Pancreas (tissue), 10 donors: Measurements from ENCODE around the gene SGK1. TPM values are rescaled to one million over a fixed set of nuclear protein-coding genes. Genes with fewer than 3 reads are reported as not detected.
"Not testable (repeated sequence)": the region's sequence is repeated elsewhere in the genome, so short reads cannot be mapped to it uniquely, and the experiment has no call there.

ENCODE experiments used
- ATAC-seq, 4 donors: fragments of 200-7000 bp; cut with Tn5 transposase; one replicate each; pipeline versions ENCODE4 v1.8.0 to v1.9.1; 2020; ENCODE audit warnings: mild to moderate bottlenecking in 4 of 4, moderate library complexity in 4 of 4
- DNase-seq, 6 donors: peaks; one replicate each; pipeline ENCODE4 v3.0.0-alpha.2; 2020
- FAIRE-seq: peaks from 2 replicates; lab custom pipeline; 2012; peaks lifted over from hg19 to GRCh38; lab: Jason Lieb, UNC
- H3K27ac ChIP-seq, 4 donors: fragments of 200-600 bp; sonication (generic); 1 replicate in 3 of 4; 2 replicates in 1 of 4; pipeline versions ENCODE4 v1.5.0 to v1.8.0; 2020
- H3K27me3 ChIP-seq, 4 donors: fragments of 200-600 bp; one replicate each; pipeline ENCODE4 v1.8.0; 2021
- H3K36me3 ChIP-seq, 3 donors: fragments of 200-600 bp; sonication (generic) in 1 of 3; one replicate each; pipeline versions ENCODE4 v1.5.0 to v1.8.0; 2020 to 2021
- H3K4me1 ChIP-seq, 3 donors: fragments of 200-600 bp; one replicate each; pipeline ENCODE4 v1.8.0; 2021
- H3K4me3 ChIP-seq, 4 donors: fragments of 200-600 bp; sonication (generic) in 2 of 4; one replicate each; pipeline versions ENCODE4 v1.5.0 to v1.8.0; 2020 to 2021
- H3K9me3 ChIP-seq, 4 donors: fragments of 200-600 bp; one replicate each; pipeline ENCODE4 v1.8.0; 2021
- CTCF ChIP-seq, 4 donors: fragments of 200-600 bp; sonication (generic) in 3 of 4; IDR thresholded peaks; one replicate each; pipeline versions ENCODE4 v1.5.0 to v1.8.0; 2021; ENCODE audit warnings: antibody characterized with exemption in 4 of 4
- WGBS, 2 donors: extraction: QIAGEN DNeasy Blood & Tissue Kit; methylation state at CpG; one replicate each; pipeline ENCODE4 v1.1.7; 2013; 5-methylcytosine and 5-hydroxymethylcytosine counted together
- intact Hi-C, 3 donors: fragments of 100-400 bp; cut with DNase I; formaldehyde crosslinking; loops; one replicate each; pipeline versions ENCODE4 v1.11.1 to v1.14.2; 2022
- polyA plus RNA-seq, 2 donors: library from polyadenylated mRNA; stranded (reverse); fragments of 200-250 nt; gene quantifications; one replicate each; pipeline ENCODE4 v1.2.3, GENCODE V29; 2013
- total RNA-seq, 6 donors: library from RNA; stranded (reverse); fragmentation: NEBNext Ultra II Directional in 4 of 6; extraction: Animal tissue kit (Norgen Biotek cat#: 25700) in 4 of 6; gene quantifications; one replicate each; pipeline versions ENCODE4 v1.2.1 to v1.2.4, GENCODE V29; 2021 to 2023
- donor health status: healthy with polysubstance abuse.
- donor health status: DM: no; HTN: no; CAD: no; lungs with moderate emphysema.
- donor health status: DM: no; HTN: no; CAD: no.
- donor health status: control.
- donor health status: control.
- donor health status: Bipolar disorder and iron deficiency.
- donor health status: DM: yes; HTN: yes; CAD: no.
- donor health status: DM: no; HTN: no; CAD: no.
- donor health status: DM: no; HTN: no; CAD: no.
- donor health status: DM: yes; HTN: yes; CAD: no.

The SGK1 gene
- total and polyA plus RNA-seq, 8 donors: 56.8 to 189 (median 95.4) TPM

DNA sequence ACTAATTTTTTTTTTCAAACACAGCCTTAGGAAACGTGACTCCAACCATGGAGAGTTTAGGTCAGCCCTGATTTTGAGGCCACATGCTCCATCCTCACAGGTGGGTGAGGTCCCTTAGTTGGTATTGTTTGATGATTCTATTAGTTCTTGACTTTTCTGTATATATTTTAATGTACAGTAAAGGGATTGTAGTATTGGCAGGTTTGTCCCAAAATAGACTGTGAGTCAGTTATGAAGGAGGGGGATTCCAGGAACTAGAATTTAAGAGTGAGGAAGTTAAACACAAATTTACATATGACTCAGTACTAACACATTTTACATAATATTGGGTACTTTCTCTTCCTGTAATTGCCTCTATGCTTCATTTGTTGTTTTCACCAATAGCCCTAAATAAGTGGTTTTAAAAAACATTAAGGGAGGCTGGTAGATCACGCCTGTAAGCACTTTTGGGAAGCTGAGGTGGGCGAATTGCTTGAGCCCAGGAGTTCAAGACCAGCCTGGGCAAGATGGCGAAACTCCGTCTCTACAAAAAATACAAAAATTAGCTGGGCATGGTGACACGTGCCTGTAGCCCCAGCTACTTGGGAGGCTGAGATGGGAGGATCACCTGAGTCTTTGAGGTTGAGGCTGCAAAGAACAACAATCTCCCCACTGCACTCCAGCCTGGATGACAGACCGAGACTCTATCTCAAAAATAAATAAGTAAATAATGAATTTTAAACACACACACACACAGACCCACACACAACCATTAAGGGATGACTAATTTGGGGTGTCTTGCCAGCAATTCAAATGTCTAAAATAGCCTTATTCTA lies 81.8 kb downstream of the SGK1 start:
- Histone ChIP-seq H3K27me3 (no peaks in the 10 kb centered on the region), H3K4me3 (no peak overlapping the region), H3K36me3 (no peaks in the 10 kb centered on the region), H3K4me1 (peaks cover 17 to 41% (median 27%) of the 10 kb centered on the region in 3 donors), H3K9me3 (no peaks in the 10 kb centered on the region), H3K27ac (peak overlapping the region in 2 of 4 donors; percentile 81)
- intact Hi-C loops: loop anchor here in 1 of 3 donors (10.0 kb wide), 1 partner anchor 51 kb away; no protein-coding TSS in a partner anchor
- no peak for TF ChIP-seq CTCF (IDR thresholded peaks at IDR 0.05)
- FAIRE-seq: no peak
- ATAC-seq: peak; percentile 45 to 85 (median 62)
- WGBS, 2 donors: 77 to 85% methylated on average over 7 of the region's 7 CpGs
- DNase-seq: no peak

- H3K27me3 ChIP-seq: not testable (repeated sequence)
Measured at GRCh38 chr6:134235334-134235733, 82.6 kb downstream of the SGK1 start.

DNA sequence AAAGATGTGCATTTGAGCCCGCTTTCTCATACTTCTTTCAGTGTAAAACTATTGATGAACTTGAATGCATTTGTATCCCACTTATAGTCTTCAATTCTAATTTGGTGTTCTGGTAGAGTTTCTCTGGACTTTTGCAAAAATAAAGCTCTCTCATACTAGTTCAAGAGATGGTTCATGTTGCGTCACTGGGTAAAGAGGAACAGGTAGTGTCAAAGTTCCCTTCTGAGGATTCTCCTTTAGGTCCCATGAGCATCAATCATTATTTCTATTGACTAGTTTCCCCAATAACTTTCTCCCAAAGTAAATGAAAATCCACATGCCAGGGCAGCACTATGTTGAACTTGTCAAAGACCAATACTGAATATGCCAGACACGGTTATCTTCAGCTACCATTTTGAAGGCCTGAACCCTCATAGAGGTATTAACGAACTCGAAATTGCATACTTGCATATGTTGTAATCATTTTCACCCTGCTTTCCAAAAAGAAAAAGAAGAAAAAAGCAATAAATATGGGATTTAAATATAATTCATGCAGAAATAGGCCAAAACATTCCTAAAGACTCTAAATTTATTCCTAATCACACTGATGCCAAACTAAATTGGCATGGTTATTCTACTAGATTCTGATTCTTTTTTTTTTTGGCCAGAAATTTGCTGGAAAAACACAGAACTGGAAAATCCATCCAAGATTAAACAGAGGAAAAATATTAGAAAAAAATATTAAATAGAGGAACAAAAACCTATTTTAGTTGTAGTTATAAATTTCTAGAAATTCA lies 84.5 kb downstream of the SGK1 start:
- Histone ChIP-seq H3K4me3 (no peak overlapping the region), H3K36me3 (no peaks in the 10 kb centered on the region), H3K4me1 (peaks cover 4 to 25% (median 16%) of the 10 kb centered on the region in 3 donors), H3K9me3 (no peaks in the 10 kb centered on the region), H3K27ac (no peak overlapping the region), H3K27me3 (no peaks in the 10 kb centered on the region)
- FAIRE-seq: no peak
- 86% methylated on average over 5 of the region's 5 CpGs for WGBS, 2 donors
- no peak for TF ChIP-seq CTCF (IDR thresholded peaks at IDR 0.05)
- ATAC-seq: no peak
- intact Hi-C loops: loop anchor here in 1 of 3 donors (10.0 kb wide), 1 partner anchor 49 kb away; no protein-coding TSS in a partner anchor
- no peak for DNase-seq

More at GRCh38 chr6:134235334-134235733, 82.6 kb downstream of the SGK1 start:
- not testable (repeated sequence) for DNase-seq, H3K4me3 ChIP-seq, H3K9me3 ChIP-seq, FAIRE-seq, H3K36me3 ChIP-seq, ATAC-seq
- Histone ChIP-seq H3K4me1 (peaks cover 15 to 39% (median 27%) of the 10 kb centered on the region in 3 donors), H3K27ac (peak overlapping the region in 2 of 4 donors; percentile 81)
- intact Hi-C loops: loop anchor here in 1 of 3 donors (10.0 kb wide), 1 partner anchor 51 kb away; no protein-coding TSS in a partner anchor
- WGBS, 2 donors: 94 to 98% methylated on average over 4 of the region's 4 CpGs

- Histone ChIP-seq H3K4me1 (peaks cover 0 to 9% (median 3%) of the 10 kb centered on the region in 3 donors), H3K9me3 (no peaks in the 10 kb centered on the region), H3K36me3 (no peaks in the 10 kb centered on the region), H3K4me3 (no peak overlapping the region), H3K27ac (no peak overlapping the region), H3K27me3 (no peaks in the 10 kb centered on the region)
- WGBS, 2 donors: 95 to 96% methylated on average over 3 of the region's 3 CpGs
- no peak for DNase-seq
- no peak for ATAC-seq
- no peak for FAIRE-seq
- intact Hi-C loops: loop anchor here in 1 of 3 donors (10.0 kb wide), 1 partner anchor 46 kb away; no protein-coding TSS in a partner anchor
- no peak for TF ChIP-seq CTCF (IDR thresholded peaks at IDR 0.05)
Measured at GRCh38 chr6:134230940-134231339, 87.0 kb downstream of the SGK1 start.

GRCh38 chr6:134230087-134230700 lies 87.7 kb downstream of the SGK1 start:
- H3K4me3 ChIP-seq: no peak overlapping the region
- H3K27ac ChIP-seq: no peak overlapping the region
- peaks cover 0 to 2% (median 0%) of the 10 kb centered on the region in 3 donors for H3K4me1 ChIP-seq
- H3K27me3 ChIP-seq: no peaks in the 10 kb centered on the region
- TF ChIP-seq CTCF (IDR thresholded peaks at IDR 0.05): no peak
- intact Hi-C loops: loop anchor here in 1 of 3 donors (10.0 kb wide), 1 partner anchor 45 kb away; no protein-coding TSS in a partner anchor
- 87 to 91% methylated on average over 8 of the region's 8 CpGs for WGBS, 2 donors
- FAIRE-seq: no peak
- no peaks in the 10 kb centered on the region for H3K36me3 ChIP-seq
- ATAC-seq: peak in 1 of 4 donors; percentile 60
- H3K9me3 ChIP-seq: no peaks in the 10 kb centered on the region
- no peak for DNase-seq
